SU-DHL-6 (cell line): ENCODE measurements around the gene SRGAP3.

Source experiments
- CTCF ChIP-seq: fragments of 200-600 bp; sonication (generic); IDR thresholded peaks from one replicate; pipeline ENCODE4 v1.5.1; 2017; ENCODE audit warnings: antibody characterized with exemption, mild to moderate bottlenecking, low read length, moderate library complexity; ENCODE audit not compliant: insufficient read depth, poor library complexity, severe bottlenecking
- EZH2phosphoT487 ChIP-seq: fragments of 200-600 bp; sonication (generic), shearing (Covaris generic); conservative IDR thresholded peaks from 2 replicates; pipeline ENCODE4 v1.6.1; 2018; ENCODE audit warnings: mild to moderate bottlenecking, antibody characterized with exemption, low read length, moderate library complexity, mixed read lengths

GRCh38 chr3:9185046-9185445 lies 64.4 kb downstream of the SRGAP3 start:
- no peak for TF ChIP-seq CTCF
- no peak for TF ChIP-seq EZH2phosphoT487
